SH-SY5Y (cell line): Measurements from ENCODE around the gene SNORC.

Source experiments
- GATA2 ChIP-seq: IDR thresholded peaks from 2 replicates; pipeline ENCODE4 v1.6.1; 2011; ENCODE audit warnings: mild to moderate bottlenecking, low read depth, low read length
- GATA3 ChIP-seq: IDR thresholded peaks from 2 replicates; pipeline ENCODE4 v1.6.1; 2011; ENCODE audit warnings: low read depth, mild to moderate bottlenecking, low read length, moderate library complexity

DNA sequence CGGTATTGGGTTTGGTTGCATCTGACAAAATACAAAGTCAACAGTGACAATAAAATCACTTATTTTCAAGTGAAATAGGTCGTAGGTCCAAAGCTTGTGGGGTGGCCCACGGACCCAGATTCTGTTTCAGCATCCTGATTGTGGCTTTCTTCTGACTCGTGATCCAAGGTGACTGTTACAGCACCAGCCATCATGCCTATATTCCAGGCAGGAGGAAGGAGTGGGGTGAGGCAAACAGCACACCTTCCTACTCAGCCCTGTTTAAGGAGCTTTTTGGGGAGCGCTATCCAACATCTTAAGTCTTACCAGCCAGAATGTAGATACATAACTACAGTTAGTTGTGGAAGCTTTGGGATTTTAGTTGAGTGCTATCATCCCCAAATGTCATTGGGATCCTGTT is 8.7 kb upstream of the SNORC start:
- TF ChIP-seq GATA2 (no peak), GATA3 (no peak)
